ENCODE data around the gene ESPNL.

ESPNL gene

DNA sequence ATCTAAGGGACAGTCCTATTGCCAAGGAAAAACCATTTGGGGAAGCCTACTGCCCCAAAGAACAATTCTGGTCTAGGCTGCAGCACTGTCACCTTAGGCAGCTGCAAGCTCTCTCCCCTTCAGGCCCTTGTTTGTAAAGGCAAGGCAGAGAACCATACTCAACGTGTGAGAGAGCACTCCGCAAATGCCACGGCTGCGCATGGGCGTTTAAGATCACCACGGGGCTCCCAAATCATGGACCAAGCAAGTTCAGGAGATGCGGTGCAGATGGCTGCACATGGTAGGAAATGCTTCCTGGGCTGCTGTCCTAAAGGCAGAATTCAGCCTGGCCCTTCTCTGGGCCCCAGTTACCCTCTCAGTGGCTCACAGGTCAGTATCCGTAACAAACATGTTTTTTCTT is 74.2 kb downstream of the ESPNL start:
- DNase-seq = no peak

DNA sequence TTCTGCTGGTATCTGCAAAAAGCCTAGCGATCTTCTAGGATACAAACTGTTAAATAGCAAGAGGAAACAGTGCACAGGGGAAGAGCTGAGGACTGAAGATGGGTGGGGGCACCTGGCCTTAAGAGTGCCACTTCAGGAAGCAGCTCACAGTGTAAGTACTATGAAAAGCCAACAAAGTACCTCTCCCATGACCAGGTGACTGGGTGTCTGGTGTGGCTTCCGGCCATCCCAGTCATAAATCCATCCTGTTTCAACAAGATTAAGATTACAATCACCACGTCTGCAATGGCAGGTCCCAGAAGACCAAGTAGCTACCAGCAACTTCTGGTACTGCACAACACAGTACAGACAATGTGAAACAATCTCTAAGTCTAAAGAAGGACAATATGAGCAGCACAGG is 74.6 kb downstream of the ESPNL start:
- DNase-seq = no peak

DNA sequence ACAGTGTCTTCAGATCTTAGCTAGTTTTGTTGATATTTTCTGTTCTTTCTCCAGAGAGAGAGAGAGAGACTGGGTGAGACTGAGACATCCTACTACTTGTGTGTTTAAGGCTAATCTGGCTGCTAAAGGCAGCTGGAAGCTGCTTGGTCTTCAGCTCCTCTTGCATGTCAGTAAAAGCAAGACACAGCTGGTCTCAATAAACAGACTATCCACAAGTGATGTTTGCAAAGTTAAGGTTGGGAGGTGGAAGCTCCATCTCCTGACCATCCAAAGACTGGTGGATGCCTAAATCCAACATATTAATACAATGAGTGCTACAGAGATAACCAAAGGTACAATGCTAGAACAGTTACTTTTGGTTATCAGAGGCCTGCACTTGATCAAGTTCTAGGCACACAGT is 76.5 kb downstream of the ESPNL start:
- no peak for DNase-seq

DNA sequence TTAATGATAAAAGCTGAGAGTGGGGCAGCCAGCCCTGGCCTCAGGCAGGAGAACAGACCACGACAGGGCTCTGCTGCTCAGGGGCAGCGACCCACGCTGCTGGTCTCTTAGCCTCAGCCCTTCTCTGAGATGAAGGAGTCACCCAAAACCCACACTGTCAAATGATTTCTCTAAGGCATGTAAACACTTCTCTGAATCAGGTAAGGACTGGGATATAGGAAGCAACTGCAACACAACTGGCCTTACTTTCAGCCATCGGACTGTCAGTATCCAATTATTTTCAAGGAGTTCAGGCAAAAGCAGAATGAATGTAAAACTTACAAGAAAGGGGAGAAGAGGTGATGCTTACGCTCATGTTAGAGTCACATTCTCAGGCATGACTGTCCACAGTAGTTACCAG is 80.4 kb downstream of the ESPNL start:
- DNase-seq = no peak

DNA sequence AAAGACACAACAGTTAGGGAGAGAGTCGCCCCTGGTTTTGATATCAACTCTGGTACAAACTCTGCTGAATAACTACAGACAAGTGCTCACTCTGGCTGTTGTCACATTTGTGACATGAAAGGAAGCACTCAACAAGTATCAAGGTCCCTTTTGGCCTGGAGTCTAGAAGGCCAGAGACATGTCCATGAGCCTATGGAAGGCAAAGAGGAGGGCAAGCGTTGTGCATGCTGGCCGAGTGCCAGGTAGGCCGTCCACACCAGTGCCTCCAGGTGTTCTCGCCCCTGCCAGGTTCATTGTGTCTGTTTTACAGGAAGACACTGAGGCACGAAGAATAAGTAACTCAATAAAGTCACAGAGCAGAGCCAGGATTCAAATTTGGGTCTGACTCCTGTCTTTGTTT is 82.2 kb downstream of the ESPNL start:
- DNase-seq = no peak
